ENCODE measurements around the gene SH3PXD2A. TPM values are rescaled to one million over a fixed set of nuclear protein-coding genes. Genes with fewer than 3 reads are reported as not detected.

SH3PXD2A gene
- polyA plus RNA-seq, 4 donors: 2.2 to 28.3 (median 8.7) TPM

DNA sequence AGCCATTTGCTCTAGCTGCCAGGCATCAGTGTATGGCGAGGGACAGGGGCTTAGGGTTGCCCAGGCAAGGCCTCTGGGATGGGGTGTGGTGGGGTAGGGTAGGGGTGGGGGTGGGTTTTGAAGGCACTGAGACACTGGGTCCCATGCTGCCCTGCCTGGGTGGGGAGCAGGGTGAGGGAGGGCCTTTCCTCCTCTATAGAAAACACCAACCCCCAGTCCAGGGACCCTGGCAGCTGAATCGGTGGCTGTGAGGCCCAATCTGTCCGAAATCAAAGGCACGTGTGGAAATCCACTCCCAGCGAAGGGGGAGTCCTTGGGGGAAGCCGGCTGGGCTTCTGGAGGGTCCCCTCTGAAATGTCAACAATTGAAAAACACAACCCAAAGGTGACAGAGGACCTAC is 255.5 kb downstream of the SH3PXD2A start:
- FAIRE-seq (no peak), DNase-seq (no peak)
- Histone ChIP-seq H3K4me1 (ENCODE audit: control insufficient read depth in 3 of 3, insufficient read depth in 2 of 3, low read depth in 1 of 3, low read length in 2 of 3) (peaks cover 0 to 8% (median 0%) of the 10 kb centered on the region in 3 donors), H3K27ac (ENCODE audit: low read depth in 1 of 3, low read length in 2 of 3) (no peak overlapping the region), H3K4me3 (ENCODE audit: low read depth in 1 of 3, low read length in 3 of 3) (no peak overlapping the region), H3K9me3 (ENCODE audit: control insufficient read depth in 2 of 2, insufficient read depth in 1 of 2, low read depth in 1 of 2, low read length in 1 of 2) (no peaks in the 10 kb centered on the region), H3K36me3 (ENCODE audit: control insufficient read depth in 3 of 3, insufficient read depth in 2 of 3, low read depth in 1 of 3, low read length in 3 of 3) (peaks cover 0 to 83% (median under 1%) of the 10 kb centered on the region in 3 donors), H3K27me3 (ENCODE audit: control insufficient read depth in 3 of 3, insufficient read depth in 3 of 3, low read length in 3 of 3) (no peaks in the 10 kb centered on the region)
- WGBS, 3 donors: 79 to 89% (median 80%) methylated on average over 6 of the region's 6 CpGs

DNA sequence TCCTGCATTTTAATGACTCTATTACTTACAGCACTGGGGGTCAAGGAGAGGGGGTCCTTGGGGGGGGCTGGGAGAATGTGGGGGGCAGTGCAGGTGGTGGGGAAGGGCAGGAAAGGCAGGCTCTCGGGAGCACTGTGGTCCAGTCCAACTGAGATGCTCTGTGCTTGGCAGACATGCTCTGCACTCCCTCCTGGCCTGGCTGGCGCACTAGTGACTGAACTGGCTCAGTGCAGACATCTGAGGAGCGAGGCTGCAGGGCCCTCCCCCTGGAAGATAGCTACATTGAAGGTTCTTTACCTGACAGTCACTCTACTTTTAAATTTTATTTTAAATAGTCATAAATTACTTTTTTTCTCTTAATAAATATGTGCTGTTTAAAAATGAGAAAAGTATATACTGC is 256.2 kb downstream of the SH3PXD2A start:
- no peak for FAIRE-seq
- Histone ChIP-seq H3K36me3 (ENCODE audit: control insufficient read depth in 3 of 3, insufficient read depth in 2 of 3, low read depth in 1 of 3, low read length in 3 of 3) (peaks cover 0 to 81% (median 0%) of the 10 kb centered on the region in 3 donors), H3K27me3 (ENCODE audit: control insufficient read depth in 3 of 3, insufficient read depth in 3 of 3, low read length in 3 of 3) (no peaks in the 10 kb centered on the region), H3K4me3 (ENCODE audit: low read depth in 1 of 3, low read length in 3 of 3) (no peak overlapping the region), H3K4me1 (ENCODE audit: control insufficient read depth in 3 of 3, insufficient read depth in 2 of 3, low read depth in 1 of 3, low read length in 2 of 3) (peaks cover 0 to 8% (median 0%) of the 10 kb centered on the region in 3 donors), H3K9me3 (ENCODE audit: control insufficient read depth in 2 of 2, insufficient read depth in 1 of 2, low read depth in 1 of 2, low read length in 1 of 2) (no peaks in the 10 kb centered on the region), H3K27ac (ENCODE audit: low read depth in 1 of 3, low read length in 2 of 3) (peak overlapping the region in 1 of 3 donors; percentile 44)
- no peak for DNase-seq
- 55 to 56% (median 55%) methylated on average over 3 of the region's 3 CpGs for WGBS, 3 donors

DNA sequence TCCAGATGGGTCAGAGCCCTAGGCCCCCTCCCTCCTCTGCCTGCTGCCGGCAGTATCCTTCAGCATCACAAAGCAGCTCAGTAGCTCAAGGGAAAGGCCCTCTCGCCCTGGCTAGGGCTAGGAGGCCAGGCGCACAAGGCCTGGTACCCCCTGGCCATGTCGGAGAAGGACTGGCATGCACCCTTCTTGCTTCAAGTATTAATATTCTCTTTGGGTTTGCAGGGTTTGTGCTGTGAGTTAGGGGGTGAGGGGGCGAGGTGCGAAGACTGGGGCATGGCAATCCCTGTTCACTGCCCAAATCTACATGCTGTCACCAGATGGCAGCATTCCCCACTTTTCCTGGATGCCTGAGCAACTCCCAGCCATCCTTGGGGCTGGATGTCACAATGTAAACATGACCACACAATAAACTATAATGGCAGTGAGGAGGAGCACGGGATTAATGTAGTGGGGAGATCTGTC is 256.7 kb downstream of the SH3PXD2A start:
- H3K36me3 ChIP-seq (ENCODE audit: control insufficient read depth in 3 of 3, insufficient read depth in 2 of 3, low read depth in 1 of 3, low read length in 3 of 3): peaks cover 0 to 77% (median 0%) of the 10 kb centered on the region in 3 donors
- peak overlapping the region in 1 of 3 donors; percentile 44 for H3K27ac ChIP-seq (ENCODE audit: low read depth in 1 of 3, low read length in 2 of 3)
- FAIRE-seq: no peak
- H3K27me3 ChIP-seq (ENCODE audit: control insufficient read depth in 3 of 3, insufficient read depth in 3 of 3, low read length in 3 of 3): no peaks in the 10 kb centered on the region
- H3K4me3 ChIP-seq (ENCODE audit: low read depth in 1 of 3, low read length in 3 of 3): no peak overlapping the region
- no peaks in the 10 kb centered on the region for H3K9me3 ChIP-seq (ENCODE audit: control insufficient read depth in 2 of 2, insufficient read depth in 1 of 2, low read depth in 1 of 2, low read length in 1 of 2)
- 47 to 50% (median 49%) methylated on average over 7 of the region's 7 CpGs for WGBS, 3 donors
- DNase-seq: peak; percentile 77 to 86
- peaks cover 0 to 8% (median 0%) of the 10 kb centered on the region in 3 donors for H3K4me1 ChIP-seq (ENCODE audit: control insufficient read depth in 3 of 3, insufficient read depth in 2 of 3, low read depth in 1 of 3, low read length in 2 of 3)

DNA sequence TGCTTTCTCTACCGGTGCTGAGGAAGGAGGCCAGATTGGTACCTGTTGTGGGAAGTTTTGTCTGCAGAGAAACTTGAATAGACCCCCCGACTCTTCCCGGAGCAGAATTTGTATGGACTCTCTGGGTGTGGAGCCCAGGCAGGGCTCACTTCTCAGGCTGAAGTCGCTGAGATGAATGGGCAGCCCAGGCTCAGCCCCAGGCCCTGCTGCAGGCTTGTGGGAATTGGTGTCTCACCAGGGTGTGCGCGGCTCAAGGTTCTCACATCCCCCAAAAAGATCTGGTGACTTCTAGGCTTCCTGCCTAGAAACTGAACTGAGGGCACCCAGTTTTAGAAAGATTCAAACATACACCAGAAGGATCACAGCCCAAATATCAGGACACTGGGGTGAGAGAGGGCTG is 258.4 kb downstream of the SH3PXD2A start:
- no peak overlapping the region for H3K27ac ChIP-seq (ENCODE audit: low read depth in 1 of 3, low read length in 2 of 3)
- H3K36me3 ChIP-seq (ENCODE audit: control insufficient read depth in 3 of 3, insufficient read depth in 2 of 3, low read depth in 1 of 3, low read length in 3 of 3): peaks cover 0 to 75% (median 0%) of the 10 kb centered on the region in 3 donors
- no peak for FAIRE-seq
- no peak overlapping the region for H3K4me3 ChIP-seq (ENCODE audit: low read depth in 1 of 3, low read length in 3 of 3)
- peaks cover 0 to 8% (median 0%) of the 10 kb centered on the region in 3 donors for H3K4me1 ChIP-seq (ENCODE audit: control insufficient read depth in 3 of 3, insufficient read depth in 2 of 3, low read depth in 1 of 3, low read length in 2 of 3)
- no peak for DNase-seq
- H3K9me3 ChIP-seq (ENCODE audit: control insufficient read depth in 2 of 2, insufficient read depth in 1 of 2, low read depth in 1 of 2, low read length in 1 of 2): no peaks in the 10 kb centered on the region
- 83 to 91% (median 89%) methylated on average over 6 of the region's 6 CpGs for WGBS, 3 donors
- H3K27me3 ChIP-seq (ENCODE audit: control insufficient read depth in 3 of 3, insufficient read depth in 3 of 3, low read length in 3 of 3): no peaks in the 10 kb centered on the region

DNA sequence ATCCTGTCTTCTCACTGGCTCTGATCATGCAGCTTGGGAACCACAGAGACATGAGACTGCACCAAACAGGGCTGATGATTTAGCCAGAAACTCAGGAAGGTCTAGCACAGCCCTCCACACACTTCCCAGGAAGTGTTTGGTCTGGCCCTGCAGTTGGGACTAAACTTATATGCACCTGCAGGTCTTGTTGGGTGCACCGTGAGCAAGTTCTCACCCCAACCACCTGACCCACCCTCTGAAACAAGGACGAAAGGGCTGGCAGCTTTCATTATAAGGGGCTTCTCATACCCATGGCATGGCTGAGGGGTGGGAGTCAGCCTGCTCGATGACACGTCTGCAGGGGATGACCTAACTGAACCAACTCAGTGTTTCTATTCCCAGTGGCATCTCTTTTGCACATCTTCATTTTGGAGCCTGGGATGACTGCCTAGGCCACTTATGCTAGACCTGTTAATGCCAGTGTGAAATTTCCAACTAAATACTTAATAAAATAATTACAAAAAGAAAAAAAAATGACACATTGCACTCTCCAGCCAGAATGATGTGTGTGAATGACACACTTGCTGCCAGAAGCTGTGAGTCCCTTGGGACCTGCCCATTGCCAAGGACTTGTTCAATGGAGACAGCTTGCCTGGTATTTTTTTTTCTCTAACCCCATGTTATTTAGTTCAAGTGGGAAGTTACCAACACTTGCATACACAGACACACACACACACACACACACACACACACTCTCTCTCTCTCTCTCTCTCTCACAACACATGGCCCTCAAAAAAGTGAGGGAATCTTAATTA is 259.2 kb downstream of the SH3PXD2A start:
- FAIRE-seq: no peak

DNA sequence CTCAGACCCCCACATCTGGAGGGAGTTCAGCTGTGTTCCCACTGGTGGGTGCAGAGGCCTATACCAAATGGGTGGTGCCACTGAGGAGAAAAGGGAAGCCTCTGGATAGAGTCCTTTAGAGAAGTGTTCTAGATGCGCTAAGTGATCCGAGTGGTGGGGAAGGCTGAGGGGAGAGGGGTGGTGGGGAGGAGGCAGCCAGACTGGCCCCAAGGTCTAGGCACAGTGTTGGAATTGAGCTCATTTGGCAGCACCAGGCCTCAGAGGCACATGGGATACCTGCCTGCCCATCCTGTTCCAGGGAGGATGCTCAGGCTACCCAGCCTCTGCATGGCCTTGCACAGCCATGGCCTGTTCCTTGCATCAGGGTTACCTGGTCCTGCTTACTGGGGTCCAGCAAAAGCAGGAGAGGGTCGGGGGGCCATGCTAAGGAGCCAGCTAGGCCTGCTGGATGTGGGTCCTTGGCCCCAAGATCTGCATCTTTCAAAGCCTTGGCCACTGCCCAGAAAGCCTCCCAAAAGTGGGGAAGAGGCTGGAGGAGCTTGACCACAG is 262.3 kb downstream of the SH3PXD2A start:
- no peaks in the 10 kb centered on the region for H3K27me3 ChIP-seq (ENCODE audit: control insufficient read depth in 3 of 3, insufficient read depth in 3 of 3, low read length in 3 of 3)
- DNase-seq: no peak
- H3K36me3 ChIP-seq (ENCODE audit: control insufficient read depth in 3 of 3, insufficient read depth in 2 of 3, low read depth in 1 of 3, low read length in 3 of 3): peaks cover 0 to 78% (median 0%) of the 10 kb centered on the region in 3 donors
- 59 to 92% (median 69%) methylated on average over 3 of the region's 3 CpGs for WGBS, 3 donors
- no peak overlapping the region for H3K4me3 ChIP-seq (ENCODE audit: low read depth in 1 of 3, low read length in 3 of 3)
- H3K9me3 ChIP-seq (ENCODE audit: control insufficient read depth in 2 of 2, insufficient read depth in 1 of 2, low read depth in 1 of 2, low read length in 1 of 2): no peaks in the 10 kb centered on the region
- FAIRE-seq: no peak
- no peak overlapping the region for H3K27ac ChIP-seq (ENCODE audit: low read depth in 1 of 3, low read length in 2 of 3)
- peaks cover 0 to 12% (median 3%) of the 10 kb centered on the region in 3 donors for H3K4me1 ChIP-seq (ENCODE audit: control insufficient read depth in 3 of 3, insufficient read depth in 2 of 3, low read depth in 1 of 3, low read length in 2 of 3)

More for the DNA sequence above, 259.2 kb downstream of the SH3PXD2A start:
- no peaks in the 10 kb centered on the region for H3K9me3 ChIP-seq (ENCODE audit: control insufficient read depth in 2 of 2, insufficient read depth in 1 of 2, low read depth in 1 of 2, low read length in 1 of 2)
- no peak for DNase-seq
- no peaks in the 10 kb centered on the region for H3K27me3 ChIP-seq (ENCODE audit: control insufficient read depth in 3 of 3, insufficient read depth in 3 of 3, low read length in 3 of 3)
- H3K36me3 ChIP-seq (ENCODE audit: control insufficient read depth in 3 of 3, insufficient read depth in 2 of 3, low read depth in 1 of 3, low read length in 3 of 3): peaks cover 0 to 75% (median 0%) of the 10 kb centered on the region in 3 donors
- H3K4me3 ChIP-seq (ENCODE audit: low read depth in 1 of 3, low read length in 3 of 3): no peak overlapping the region
- peaks cover 0 to 8% (median 0%) of the 10 kb centered on the region in 3 donors for H3K4me1 ChIP-seq (ENCODE audit: control insufficient read depth in 3 of 3, insufficient read depth in 2 of 3, low read depth in 1 of 3, low read length in 2 of 3)
- 91% methylated on average over 4 of the region's 4 CpGs for WGBS, 3 donors
- no peak overlapping the region for H3K27ac ChIP-seq (ENCODE audit: low read depth in 1 of 3, low read length in 2 of 3)

DNA sequence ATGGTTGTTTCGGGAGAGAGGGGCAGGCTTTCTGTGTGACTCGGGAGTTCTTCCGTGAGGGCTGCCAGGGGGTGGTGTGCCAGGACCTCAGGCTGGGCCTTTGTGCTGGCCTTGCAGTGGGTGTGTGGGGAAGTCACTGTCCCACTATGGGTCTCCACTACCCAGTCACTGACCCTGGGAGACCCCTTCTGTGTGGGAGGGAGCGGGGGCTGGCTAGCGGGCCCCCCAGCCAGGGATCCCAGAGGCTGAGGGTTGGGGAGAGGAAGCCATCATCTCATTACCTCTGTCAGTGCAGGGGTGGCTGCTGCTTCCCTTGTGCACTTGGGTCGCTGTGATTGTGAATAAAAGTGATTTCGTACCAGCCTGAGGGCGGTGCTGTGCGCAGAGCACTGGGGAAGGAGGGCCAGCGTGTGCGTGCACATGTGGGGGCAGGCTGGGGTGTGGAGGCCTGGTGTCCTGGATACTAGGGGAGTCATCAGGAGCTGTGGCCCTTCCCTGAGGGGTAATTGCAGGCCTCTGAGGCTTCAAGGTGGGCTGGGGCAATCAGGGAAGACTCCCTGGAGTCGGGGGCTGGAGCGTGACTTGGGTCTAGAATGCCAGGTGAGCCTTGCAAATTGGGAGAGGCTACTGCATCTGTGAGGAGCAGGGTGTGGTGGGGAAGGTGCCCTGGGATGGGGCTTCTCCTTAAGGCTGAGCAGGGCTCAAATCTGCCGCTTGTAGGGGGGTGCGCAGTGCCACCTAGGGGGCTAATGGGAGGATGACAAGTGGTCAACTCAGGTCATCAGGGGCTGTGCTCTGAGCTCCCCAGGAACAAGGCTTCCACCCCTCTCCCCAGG is 263.0 kb downstream of the SH3PXD2A start:
- peaks cover 0 to 75% (median 0%) of the 10 kb centered on the region in 3 donors for H3K36me3 ChIP-seq (ENCODE audit: control insufficient read depth in 3 of 3, insufficient read depth in 2 of 3, low read depth in 1 of 3, low read length in 3 of 3)
- no peak for FAIRE-seq
- no peak overlapping the region for H3K27ac ChIP-seq (ENCODE audit: low read depth in 1 of 3, low read length in 2 of 3)
- peaks cover 0 to 2% of the 10 kb centered on the region in 2 donors for H3K9me3 ChIP-seq (ENCODE audit: control insufficient read depth in 2 of 2, insufficient read depth in 1 of 2, low read depth in 1 of 2, low read length in 1 of 2)
- no peak overlapping the region for H3K4me3 ChIP-seq (ENCODE audit: low read depth in 1 of 3, low read length in 3 of 3)
- H3K4me1 ChIP-seq (ENCODE audit: control insufficient read depth in 3 of 3, insufficient read depth in 2 of 3, low read depth in 1 of 3, low read length in 2 of 3): peaks cover 0 to 12% (median 3%) of the 10 kb centered on the region in 3 donors
- peak; percentile 48 to 54 for DNase-seq
- H3K27me3 ChIP-seq (ENCODE audit: control insufficient read depth in 3 of 3, insufficient read depth in 3 of 3, low read length in 3 of 3): no peaks in the 10 kb centered on the region
- 82 to 87% (median 86%) methylated on average over 15 of the region's 15 CpGs for WGBS, 3 donors

DNA sequence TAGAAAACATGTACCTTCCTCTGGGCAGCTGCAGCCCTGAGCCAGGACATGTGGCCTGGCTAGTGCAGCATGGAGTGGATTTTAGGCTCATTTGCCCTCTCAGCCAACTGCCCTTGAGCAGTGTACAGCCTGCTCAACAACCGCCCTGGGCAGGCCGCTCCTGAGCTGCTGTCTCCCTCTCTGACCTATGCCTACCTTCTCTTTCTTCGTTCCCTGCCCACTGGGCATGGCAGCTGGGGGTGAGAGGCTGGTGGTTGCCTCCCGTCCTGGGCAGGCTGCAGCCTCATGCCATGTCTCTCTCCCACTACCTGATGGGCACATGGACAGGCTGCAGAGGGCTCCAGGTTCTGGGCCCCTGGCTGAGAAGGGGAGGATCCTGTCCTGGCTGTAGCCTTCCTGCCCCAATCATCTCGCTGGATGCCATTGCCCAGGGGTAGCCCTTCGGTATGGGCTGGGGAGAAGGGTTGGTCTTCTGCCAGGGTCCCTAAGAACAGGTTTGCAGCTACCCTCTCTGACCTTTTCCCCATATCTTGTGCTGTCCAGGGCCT is 264.6 kb downstream of the SH3PXD2A start:
- WGBS, 3 donors: 90 to 92% (median 92%) methylated on average over 6 of the region's 6 CpGs
- Histone ChIP-seq H3K27ac (ENCODE audit: low read depth in 1 of 3, low read length in 2 of 3) (no peak overlapping the region), H3K4me1 (ENCODE audit: control insufficient read depth in 3 of 3, insufficient read depth in 2 of 3, low read depth in 1 of 3, low read length in 2 of 3) (peaks cover 0 to 17% (median 3%) of the 10 kb centered on the region in 3 donors), H3K27me3 (ENCODE audit: control insufficient read depth in 3 of 3, insufficient read depth in 3 of 3, low read length in 3 of 3) (no peaks in the 10 kb centered on the region), H3K9me3 (ENCODE audit: control insufficient read depth in 2 of 2, insufficient read depth in 1 of 2, low read depth in 1 of 2, low read length in 1 of 2) (peaks cover 0 to 2% of the 10 kb centered on the region in 2 donors), H3K4me3 (ENCODE audit: low read depth in 1 of 3, low read length in 3 of 3) (no peak overlapping the region), H3K36me3 (ENCODE audit: control insufficient read depth in 3 of 3, insufficient read depth in 2 of 3, low read depth in 1 of 3, low read length in 3 of 3) (peaks cover 0 to 71% (median 1%) of the 10 kb centered on the region in 3 donors)
- no peak for FAIRE-seq
- no peak for DNase-seq
